ENCODE results near the gene ATXN3.
"Not testable (repeated sequence)": the region's sequence is repeated elsewhere in the genome, so short reads cannot be mapped to it uniquely, and the experiment has no call there.

The ATXN3 gene

GRCh38 chr14:92088494-92088893, 17.9 kb downstream of the ATXN3 start:
- no peak for TF ChIP-seq CTCF (IDR thresholded peaks at IDR 0.05; ENCODE audit: insufficient read depth, missing control alignments)
- FAIRE-seq: no peak
- DNase-seq (ENCODE audit: insufficient read length, low spot score): no peak

DNA sequence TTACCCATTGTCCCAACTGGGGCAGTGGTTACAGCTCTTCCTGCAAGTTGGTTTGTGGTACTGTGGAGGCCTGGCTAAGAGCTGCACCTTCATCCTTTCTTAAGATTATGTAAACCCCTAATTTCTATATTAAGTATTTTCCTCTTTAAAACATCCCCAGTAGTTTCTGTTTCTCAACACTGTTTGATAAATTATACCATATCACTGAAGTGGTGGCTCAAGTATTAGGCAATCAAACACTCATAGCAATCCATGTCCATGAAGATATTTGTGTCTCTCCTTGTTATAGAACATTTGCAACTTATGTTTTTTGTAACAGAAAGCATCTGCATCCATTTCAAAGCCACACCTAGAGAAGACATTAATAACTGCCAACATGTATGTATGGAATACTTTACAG, 31.8 kb downstream of the ATXN3 start:
- no peak for TF ChIP-seq CTCF (IDR thresholded peaks at IDR 0.05; ENCODE audit: insufficient read depth, missing control alignments)
- no peak for FAIRE-seq

GRCh38 chr14:92058006-92058917, 48.1 kb downstream of the ATXN3 start:
- TF ChIP-seq CTCF (IDR thresholded peaks at IDR 0.05; ENCODE audit: insufficient read depth, missing control alignments): no peak
- FAIRE-seq: no peak
- no peak for DNase-seq (ENCODE audit: insufficient read length, low spot score)

More for the DNA sequence above, 31.8 kb downstream of the ATXN3 start:
- no peak for DNase-seq (ENCODE audit: insufficient read length, low spot score)

DNA sequence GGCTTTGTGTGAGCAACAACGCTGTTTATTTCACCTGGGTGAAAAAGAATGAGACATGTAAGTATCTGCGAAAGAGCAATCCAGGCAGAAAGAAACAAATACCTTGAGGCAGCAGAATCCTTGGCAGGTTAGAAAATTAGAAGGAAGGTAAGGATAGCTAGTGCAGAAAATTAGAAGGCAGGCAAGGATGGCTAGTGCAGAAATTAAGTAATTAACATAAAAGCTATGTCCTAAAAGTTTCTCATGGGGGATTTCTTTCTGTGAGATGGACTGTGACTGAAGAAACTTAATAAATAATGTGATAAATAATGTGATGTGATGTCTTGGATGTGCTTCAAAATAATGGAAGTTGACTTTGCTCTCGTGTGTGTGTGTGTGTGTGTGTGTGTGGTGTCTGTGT, 56.6 kb downstream of the ATXN3 start:
- TF ChIP-seq CTCF (IDR thresholded peaks at IDR 0.05; ENCODE audit: insufficient read depth, missing control alignments): no peak
- FAIRE-seq (no peak), DNase-seq (ENCODE audit: insufficient read length, low spot score) (no peak)

DNA sequence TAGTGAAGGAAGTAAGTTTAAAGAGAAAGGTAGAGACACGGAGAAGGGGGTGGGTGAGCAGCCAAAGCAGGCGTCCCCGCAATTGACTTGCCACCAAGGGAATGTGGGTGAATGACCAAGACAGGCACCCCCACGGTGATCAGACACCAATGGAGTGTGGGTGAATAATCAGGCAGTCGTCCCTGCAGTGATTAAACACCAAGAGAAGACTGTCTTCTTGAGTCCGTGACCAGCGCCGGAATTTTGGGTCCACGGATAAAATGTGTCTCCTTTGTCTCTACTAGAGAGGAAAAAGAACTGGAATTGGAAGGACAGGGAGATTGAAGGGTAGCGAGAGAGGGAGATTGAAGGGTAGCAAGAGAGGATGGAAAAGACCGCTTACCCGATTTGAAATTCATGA, 57.2 kb downstream of the ATXN3 start:
- not testable (repeated sequence) for DNase-seq (ENCODE audit: insufficient read length, low spot score); FAIRE-seq

DNA sequence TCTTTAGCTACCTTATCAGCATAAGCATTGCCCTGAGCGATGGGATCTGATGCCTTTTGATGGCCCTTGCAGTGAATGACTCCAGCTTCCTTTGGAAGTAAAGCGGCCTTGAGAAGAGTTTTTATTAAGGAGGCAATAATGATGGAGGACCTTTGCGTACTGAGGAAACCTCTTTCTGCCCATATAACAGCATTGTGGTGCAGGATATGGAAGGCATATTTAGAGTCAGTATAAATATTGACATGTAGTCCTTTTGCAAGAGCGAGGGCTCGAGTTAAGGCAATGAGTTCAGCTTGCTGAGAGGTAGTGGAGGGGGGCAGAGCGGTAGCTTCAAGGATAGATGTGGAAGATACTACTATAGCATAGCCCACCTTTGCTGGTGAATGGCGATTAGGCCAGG, 60.5 kb downstream of the ATXN3 start:
- DNase-seq (ENCODE audit: insufficient read length, low spot score); FAIRE-seq: not testable (repeated sequence)

GRCh38 chr14:92041766-92042165, 64.6 kb downstream of the ATXN3 start:
- DNase-seq (ENCODE audit: insufficient read length, low spot score); FAIRE-seq: not testable (repeated sequence)

DNA sequence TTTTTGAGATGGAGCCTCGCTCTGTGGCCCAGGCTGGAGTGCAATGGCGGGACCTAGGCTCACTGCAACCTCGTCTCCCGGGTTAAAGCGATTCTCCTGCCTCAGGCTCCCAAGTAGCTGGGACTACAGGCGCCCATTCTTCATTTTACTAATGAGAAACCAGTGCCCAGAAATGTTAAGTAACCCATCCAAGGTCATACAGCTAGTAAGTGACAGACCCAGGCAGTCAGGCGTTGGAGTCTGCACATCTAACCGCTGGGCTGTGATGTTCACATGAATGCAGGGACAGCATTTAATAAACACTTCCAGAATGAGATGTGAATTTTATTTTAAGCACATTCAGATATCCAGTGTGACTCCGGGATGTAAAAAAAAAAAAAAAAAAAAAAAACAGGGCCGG, 65.2 kb downstream of the ATXN3 start:
- FAIRE-seq (no peak), DNase-seq (ENCODE audit: insufficient read length, low spot score) (no peak)
- TF ChIP-seq CTCF (IDR thresholded peaks at IDR 0.05; ENCODE audit: insufficient read depth, missing control alignments): no peak

Data from D721Med (cell line).